GM18519 (cell line): ENCODE data around the gene COL2A1.

Experiments used
- ATAC-seq: cut with Tn5 transposase; IDR thresholded peaks from one replicate; pipeline ENCODE4 v1.9.1; 2021; ENCODE audit warnings: mild to moderate bottlenecking, moderate library complexity; ENCODE audit not compliant: unreplicated experiment, low FRiP score

The COL2A1 gene

GRCh38 chr12:48031135-48031960 lies 27.1 kb upstream of the COL2A1 start:
- no peak for ATAC-seq

DNA sequence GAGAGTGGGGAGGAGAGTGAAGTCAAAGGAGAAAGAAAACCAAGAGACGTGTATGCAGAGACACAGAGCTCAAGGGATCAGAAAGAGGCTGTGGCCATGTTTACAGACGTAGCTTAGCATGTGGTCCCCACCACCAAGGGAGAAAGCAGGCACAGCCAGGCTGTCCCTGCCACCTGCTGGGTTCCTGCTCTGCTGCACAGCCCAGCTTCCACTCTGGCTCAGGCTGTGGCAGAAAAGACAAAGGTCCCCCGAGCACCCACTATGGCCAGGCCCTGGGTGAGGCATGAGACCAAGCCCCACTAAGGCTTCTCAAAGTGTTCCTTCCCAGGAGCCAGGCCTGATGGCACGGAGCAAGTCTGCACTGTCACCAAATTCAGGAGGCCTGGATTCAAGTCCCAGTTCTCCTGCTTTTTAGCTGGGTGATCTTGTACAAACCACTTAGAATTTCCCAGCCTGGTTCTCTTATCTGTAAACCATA lies 25.9 kb upstream of the COL2A1 start:
- no peak for ATAC-seq

- ATAC-seq, result no peak
These were observed 25.4 kb upstream of the COL2A1 start for GRCh38 chr12:48029491-48030172.

- ATAC-seq, result no peak
These were observed 24.5 kb upstream of the COL2A1 start for GRCh38 chr12:48028541-48029431.

- no peak for ATAC-seq
These were observed 23.1 kb upstream of the COL2A1 start for GRCh38 chr12:48027183-48028002.

DNA sequence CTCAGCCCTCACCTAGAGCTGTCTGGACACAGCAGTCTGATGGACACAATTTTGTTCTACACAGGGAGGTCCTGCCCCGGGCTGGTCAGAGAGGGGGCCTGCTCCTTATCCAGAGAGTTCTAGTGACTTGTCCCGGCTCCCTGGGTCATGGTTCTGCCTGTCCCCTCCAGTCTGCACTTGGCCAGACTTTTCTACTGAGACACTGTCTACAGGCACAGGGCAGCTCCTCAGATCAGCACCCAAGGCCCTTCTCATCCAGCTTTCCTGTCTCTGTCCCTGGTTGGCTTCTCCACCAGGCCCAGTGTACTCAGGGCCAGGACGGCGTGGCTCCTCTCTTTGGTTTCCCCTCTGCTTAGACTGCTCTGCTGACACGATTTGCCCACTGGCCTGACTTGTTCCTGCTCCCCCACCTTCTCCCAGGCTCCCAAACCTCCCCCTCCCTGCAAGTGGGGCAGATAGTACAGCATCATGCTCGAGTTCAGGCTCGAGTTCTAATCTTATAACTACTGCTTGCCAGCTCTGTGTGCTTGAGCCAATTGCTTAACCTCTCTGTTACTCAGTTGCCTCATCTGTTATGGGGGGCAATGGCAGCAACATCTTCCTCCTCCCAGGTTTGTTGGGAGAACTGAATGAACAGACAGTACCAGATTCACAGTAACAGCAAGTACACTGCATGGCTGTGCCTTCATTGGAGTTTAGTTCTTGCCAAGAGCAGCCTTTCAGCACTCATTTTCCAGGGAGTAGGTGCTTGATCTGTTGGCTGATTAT lies 22.0 kb upstream of the COL2A1 start:
- no peak for ATAC-seq

DNA sequence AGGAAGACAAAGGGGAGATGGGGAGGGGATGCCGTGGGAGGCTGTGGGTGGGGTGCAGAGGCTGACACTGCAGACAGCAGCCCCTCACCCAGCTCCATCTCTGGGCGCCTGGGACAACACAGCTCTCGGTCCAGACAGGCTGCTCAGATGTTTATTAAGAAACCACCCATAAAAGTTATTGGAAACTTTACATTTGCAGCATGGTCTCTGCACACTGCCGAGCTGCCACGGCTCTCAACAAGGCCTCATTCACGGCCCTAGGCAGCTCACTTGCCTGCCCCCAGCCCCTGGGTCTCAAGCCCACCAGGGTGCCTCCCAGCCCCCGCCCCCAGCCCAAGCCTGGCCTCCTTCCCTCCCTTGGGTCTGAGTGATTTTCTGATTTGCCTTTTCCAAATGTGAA lies 21.0 kb upstream of the COL2A1 start:
- ATAC-seq, result no peak

GRCh38 chr12:48024735-48025134 lies 20.5 kb upstream of the COL2A1 start:
- no peak for ATAC-seq

GRCh38 chr12:48023386-48023785 lies 19.1 kb upstream of the COL2A1 start:
- ATAC-seq, result no peak

- ATAC-seq, result no peak
These were observed 18.6 kb upstream of the COL2A1 start for GRCh38 chr12:48022676-48023385.

- no peak for ATAC-seq
These were observed 17.9 kb upstream of the COL2A1 start for GRCh38 chr12:48022180-48022521.

DNA sequence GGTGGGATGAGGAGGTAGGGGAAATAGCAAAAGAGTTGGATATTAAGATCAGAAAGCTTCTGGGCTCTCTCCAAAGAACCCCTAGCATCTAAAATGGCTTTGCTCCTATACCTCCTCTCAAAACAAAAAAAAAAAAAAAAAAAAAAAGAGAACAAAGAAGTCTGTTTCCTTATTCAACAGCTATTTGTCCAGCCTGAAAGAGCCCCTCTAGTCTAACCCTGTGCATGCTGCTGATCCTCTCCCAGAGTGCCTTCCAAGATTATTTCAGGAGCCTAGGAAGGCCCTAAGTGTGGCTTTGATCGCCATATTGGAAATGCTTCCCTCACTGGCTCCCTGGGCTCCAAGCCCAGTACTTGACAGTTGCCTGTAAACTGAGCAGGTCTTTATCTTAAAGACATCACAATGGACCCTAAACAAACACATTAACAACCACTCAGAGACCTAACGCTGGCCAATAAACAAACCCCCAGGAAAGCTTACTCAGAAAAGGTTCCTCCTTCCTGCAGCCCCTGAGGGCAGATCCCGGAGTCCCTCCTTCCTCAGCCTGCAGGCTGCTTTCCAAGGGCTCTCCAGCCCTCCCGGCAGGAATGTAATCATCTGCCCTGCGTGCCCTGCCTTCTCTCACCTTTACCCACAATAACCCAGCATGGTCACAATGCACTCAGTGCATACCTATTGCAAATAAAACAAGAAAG lies 17.4 kb upstream of the COL2A1 start:
- ATAC-seq, result no peak

- no peak for ATAC-seq
These were observed 15.5 kb upstream of the COL2A1 start for GRCh38 chr12:48019639-48020265.

- ATAC-seq, result no peak
These were observed 14.3 kb upstream of the COL2A1 start for GRCh38 chr12:48018618-48018995.

GRCh38 chr12:48017921-48018617 lies 13.8 kb upstream of the COL2A1 start:
- ATAC-seq, result no peak

GRCh38 chr12:48017496-48017895 lies 13.2 kb upstream of the COL2A1 start:
- ATAC-seq, result no peak

DNA sequence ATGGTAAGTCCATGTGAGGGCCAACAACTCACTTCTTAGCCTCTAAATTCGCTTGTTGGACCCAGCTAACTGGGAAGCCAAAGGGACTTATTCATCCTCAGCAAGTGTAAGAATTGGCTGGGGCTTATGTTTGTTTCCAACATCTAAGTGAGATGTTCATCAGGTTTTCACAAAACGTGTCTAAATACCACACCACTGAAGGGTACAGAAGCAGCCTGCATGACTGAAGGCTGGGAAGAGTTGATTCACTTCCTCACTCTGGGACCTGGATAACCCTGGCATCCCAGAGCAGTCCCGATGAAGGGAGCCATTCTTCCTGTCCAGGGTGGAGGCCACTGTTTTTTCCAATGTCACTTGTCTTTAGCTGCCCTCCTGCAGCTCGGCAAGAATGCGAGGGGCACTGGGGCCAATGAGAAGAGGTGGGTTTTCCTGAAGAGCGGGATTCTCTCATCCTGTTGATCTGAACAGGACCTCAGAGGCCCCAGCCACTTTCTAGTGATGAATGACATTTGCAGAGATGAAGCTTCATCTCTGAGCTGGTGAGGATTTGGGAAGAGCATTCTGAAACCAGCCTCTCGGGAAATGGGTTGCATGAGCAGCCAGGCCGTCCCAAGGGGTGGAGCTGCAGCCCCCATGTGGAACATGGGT lies 12.2 kb upstream of the COL2A1 start:
- no peak for ATAC-seq
